T-helper 1 cell (primary cell): Measurements from ENCODE around the gene WDR86.

ENCODE experiments used
- DNase-seq, 5 donors: peaks; one replicate each; pipeline ENCODE4 v3.0.0-alpha.2; 2012 to 2020

Gene WDR86

DNA sequence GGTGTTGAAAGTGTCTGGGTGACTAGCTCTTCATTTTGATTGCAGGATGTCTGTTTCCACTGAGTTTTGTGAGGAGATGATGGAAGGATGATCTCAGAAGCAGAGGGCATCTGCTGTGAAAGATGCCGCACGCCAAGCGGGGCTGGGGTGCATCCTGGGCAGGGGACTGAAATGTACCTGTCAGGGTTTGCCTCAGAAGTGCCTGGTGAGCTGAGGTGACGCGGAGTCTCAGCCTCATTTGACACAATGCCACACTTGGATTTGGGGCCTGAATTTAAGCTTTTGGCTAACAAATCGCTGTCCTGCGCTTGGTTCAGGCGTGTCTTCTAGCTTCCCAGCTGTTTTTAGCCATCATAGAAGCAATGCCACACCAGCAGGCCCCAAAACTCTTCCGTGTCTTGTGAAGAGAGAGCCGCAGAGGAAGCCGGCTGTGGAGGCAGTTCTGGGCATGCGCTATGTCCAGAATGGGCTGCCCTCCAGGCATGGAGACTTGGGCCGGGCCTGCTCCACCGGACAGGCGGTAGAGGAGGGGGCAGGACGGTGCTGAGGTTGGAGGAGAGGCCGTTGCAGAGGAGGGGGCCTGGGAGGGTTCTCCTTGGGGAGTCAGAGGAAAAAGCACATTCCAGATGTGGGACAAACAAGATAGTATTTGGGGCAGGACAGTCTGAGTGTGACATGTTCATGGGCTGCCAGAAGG lies 31.2 kb downstream of the WDR86 start:
- no peak for DNase-seq

DNA sequence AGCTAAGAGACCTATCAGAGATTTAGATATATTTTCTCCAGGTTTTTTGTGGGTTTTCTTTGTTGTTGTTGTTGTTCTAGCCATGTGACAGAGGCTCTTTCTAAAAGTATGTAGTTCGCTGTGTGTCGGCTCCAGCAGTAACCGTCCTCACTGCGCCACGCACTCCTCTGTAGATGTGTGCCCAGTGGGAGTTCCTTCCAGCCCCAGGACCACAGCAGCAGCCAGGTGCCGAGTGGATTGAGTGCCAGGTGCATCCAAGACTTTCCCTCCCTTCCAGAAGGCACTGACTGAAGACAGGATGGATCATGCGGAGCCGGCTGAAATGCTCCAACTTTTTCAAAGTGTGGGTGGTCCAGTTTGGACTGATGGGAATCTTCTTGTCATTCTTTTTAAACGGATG lies 31.8 kb downstream of the WDR86 start:
- DNase-seq, result no peak

GRCh38 chr7:151377406-151377805 lies 32.4 kb downstream of the WDR86 start:
- DNase-seq, result no peak

DNA sequence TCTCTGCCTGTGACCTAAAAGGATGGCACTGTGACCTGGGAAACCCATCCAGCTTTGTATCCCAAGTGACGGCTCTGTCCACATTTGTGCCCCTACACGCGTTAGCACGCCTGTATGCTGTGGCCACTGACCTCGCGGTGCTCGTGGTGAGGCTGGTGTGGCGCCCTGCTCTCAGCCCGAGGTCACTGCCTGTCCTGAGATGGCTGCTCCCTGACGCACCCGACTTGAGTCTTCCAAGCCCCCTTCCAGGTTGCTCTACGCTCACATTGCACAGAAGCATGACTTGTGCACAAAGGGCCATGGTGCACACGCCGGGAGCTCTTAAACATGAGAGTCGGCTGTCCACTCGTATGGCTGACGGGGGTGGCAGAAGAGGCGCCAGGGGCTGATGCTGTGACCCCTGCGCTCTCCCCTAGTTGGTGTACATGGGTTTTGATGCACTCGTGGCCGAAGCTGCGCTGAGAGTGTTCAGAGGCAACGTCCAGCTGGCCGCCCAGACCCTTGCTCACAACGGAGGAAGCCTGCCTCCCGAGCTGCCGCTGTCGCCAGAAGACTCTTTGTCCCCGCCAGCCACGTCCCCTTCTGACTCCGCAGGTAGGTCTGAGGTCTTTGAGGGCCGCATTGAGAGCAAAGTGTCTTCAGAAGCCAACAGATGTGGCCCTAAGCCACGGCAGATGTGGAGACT lies 33.5 kb downstream of the WDR86 start:
- no peak for DNase-seq

GRCh38 chr7:151375530-151376217 lies 34.2 kb downstream of the WDR86 start:
- no peak for DNase-seq

- DNase-seq, result no peak
These were observed 35.1 kb downstream of the WDR86 start for GRCh38 chr7:151374726-151375125.

DNA sequence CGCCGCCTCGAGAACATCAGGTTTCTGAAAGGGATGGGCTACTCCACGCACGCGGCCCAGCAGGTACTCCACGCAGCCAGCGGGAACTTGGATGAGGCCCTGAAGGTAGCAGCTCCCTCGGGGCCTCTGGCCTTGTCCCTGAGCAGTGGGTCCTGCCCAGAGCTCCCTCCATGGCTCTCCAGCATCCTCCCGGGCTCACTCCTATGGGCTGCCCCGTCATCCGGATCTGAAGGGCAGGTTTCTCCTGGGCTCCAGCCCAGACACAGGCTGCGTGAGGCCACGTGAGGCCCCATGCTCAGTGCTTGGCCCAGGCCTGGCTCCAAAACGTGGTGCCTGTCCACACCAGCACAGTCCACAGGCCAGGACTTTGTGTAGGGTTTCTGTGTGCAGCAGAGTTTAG lies 35.7 kb downstream of the WDR86 start:
- DNase-seq, result no peak

- no peak for DNase-seq
These were observed 36.2 kb downstream of the WDR86 start for GRCh38 chr7:151373599-151373998.

GRCh38 chr7:151372612-151373265 lies 37.1 kb downstream of the WDR86 start:
- no peak for DNase-seq

GRCh38 chr7:151371266-151371665 lies 38.6 kb downstream of the WDR86 start:
- no peak for DNase-seq

- DNase-seq, result peak; percentile 45 to 76 (median 65)
These were observed 41.7 kb downstream of the WDR86 start for GRCh38 chr7:151368136-151368571.

- DNase-seq, result no peak
These were observed 42.6 kb downstream of the WDR86 start for GRCh38 chr7:151367284-151367683.

GRCh38 chr7:151366880-151367222 lies 43.0 kb downstream of the WDR86 start:
- DNase-seq, result no peak

GRCh38 chr7:151366166-151366879 lies 43.5 kb downstream of the WDR86 start:
- DNase-seq, result no peak

DNA sequence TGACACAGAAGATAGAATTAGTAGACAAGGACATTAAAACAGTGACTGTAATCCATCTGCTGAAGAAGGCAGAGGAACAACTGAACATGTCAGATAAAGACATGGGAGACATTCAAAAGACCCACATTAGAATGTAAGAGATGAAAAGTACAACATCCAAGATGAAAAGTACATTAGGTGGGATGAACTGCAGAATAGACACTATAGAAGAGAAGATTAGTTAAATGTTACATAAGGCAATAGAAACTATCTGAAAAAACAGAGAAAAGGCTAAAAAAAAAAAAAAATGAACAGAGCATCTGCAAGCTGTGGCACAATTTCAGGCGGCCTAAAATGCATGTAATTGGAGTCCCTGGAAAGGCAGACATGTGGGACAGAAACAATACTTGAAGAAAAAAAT lies 46.7 kb downstream of the WDR86 start:
- no peak for DNase-seq

- DNase-seq, result no peak
These were observed 48.5 kb downstream of the WDR86 start for GRCh38 chr7:151361193-151361959.

GRCh38 chr7:151352512-151352911 lies 57.3 kb downstream of the WDR86 start:
- no peak for DNase-seq

GRCh38 chr7:151351967-151352366 lies 57.9 kb downstream of the WDR86 start:
- peak in 4 of 5 donors; percentile 49 to 77 (median 54) for DNase-seq

GRCh38 chr7:151351027-151351426 lies 58.8 kb downstream of the WDR86 start:
- peak in 1 of 5 donors; percentile 40 for DNase-seq

DNA sequence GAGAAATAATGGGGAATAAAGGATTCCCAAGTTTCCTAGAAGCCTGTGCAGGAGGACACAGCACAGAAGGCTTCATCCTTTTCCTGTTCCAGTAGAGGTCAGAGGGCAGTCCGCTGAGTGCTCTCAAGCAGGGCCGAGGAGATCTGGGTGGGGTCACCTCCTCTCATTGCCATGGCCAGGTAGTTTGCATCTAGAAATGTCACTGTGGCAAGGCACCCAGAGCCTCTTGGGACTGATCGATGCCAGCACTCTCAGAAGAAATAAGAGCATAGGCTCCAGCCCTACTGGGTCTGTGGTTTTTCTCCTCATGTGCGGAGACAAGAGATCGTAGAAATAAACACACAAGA lies 60.4 kb downstream of the WDR86 start:
- no peak for DNase-seq

DNA sequence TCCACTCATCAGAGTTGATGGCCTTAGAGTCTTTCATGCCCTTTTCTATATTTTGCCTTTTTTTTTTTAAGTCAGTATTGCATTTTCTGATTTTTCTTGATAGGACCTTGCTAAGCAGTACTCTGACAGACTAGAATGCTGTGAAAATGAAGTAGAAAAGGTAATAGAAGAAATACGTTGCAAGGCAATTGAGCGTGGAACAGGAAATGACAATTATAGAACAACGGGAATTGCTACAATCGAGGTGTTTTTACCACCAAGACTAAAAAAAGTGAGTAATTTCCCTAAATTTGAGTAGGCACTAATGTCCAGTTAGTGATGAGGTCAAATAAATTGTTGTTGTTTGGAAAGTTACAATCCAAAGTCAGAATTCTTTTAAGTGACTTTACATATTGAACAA lies 60.9 kb downstream of the WDR86 start:
- DNase-seq, result no peak

GRCh38 chr7:151347200-151347599 lies 62.6 kb downstream of the WDR86 start:
- no peak for DNase-seq
